COLO829 (cell line): ENCODE data around the gene B4GALNT4.
A peak's percentile ranks its signal among the peaks of the same experiment; 100 is the strongest.
"Not testable (repeated sequence)": the region's sequence is repeated elsewhere in the genome, so short reads cannot be mapped to it uniquely, and the experiment has no call there.

ENCODE experiments used
- DNase-seq: peaks from one replicate; pipeline ENCODE4 v3.0.0; 2012; ENCODE audit warnings: low spot score

Gene B4GALNT4

GRCh38 chr11:406796-407650 lies 37.7 kb downstream of the B4GALNT4 start:
- DNase-seq = peak; percentile 72

DNA sequence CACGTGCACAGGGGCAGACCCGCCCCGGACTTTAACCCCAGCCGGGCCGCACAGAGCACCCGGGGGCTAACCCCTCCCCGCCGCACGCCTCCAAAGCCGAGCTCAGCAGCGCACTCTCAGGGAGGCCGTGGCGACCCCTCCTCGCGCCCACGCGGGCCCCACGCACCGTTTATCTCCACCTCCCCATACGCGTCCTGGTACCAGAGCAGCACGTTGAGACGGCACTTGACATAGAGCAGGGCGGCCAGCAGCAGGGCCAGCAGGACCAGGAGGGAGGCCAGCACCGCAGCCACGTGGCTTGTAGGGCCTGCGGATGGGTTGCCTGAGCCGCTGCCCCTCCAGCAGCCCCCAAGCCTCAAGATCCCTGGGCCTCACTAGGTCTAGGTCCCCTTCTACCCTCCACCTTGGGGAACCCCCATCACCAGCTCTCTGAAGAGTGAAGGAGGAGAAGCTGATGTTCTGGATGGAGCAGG lies 38.4 kb downstream of the B4GALNT4 start:
- DNase-seq = no peak

GRCh38 chr11:408154-409007 lies 39.1 kb downstream of the B4GALNT4 start:
- DNase-seq = no peak

DNA sequence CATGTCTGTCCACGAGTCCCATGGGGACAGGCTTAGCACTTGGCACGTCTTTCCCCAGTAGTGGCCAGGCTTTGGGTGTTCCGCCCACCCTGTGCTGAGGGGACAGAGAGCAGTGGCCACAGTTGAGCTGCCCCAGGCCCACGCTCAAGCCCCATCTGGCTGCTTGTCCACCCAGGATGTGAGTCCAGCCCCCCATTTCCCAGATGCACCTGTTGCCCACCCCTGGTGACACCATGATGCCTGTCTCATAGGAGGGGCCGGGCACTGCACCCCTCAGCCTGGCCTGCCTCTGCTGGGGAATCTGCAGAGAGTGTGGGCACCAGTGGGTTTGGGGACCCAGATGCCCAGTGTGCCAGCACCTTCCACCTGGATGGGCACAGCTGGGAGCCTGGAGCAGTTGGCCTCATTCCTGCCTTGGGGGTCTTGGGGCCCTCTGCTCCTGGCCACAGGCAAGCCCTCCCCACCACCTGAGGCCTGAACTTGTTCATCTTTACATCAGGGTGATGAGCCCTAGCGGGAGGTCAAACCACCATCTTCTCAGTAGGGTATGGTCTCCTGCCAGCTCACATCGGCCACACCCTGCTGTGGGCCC lies 39.8 kb downstream of the B4GALNT4 start:
- DNase-seq = no peak

- DNase-seq = no peak
Observed at GRCh38 chr11:409600-410483, 40.5 kb downstream of the B4GALNT4 start.

DNA sequence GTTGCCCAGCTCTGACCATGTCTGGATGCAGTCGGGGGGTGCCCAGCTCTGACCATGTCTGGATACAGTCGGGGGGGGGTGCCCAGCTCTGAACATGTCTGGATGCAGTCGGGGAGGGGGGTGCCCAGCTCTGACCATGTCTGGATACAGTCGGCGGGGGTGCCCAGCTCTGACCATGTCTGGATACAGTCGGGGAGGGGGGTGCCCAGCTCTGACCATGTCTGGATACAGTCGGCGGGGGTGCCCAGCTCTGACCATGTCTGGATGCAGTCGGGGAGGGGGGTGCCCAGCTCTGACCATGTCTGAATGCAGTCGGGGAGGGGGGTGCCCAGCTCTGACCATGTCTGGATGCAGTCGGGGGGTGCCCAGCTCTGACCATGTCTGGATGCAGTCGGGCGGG lies 41.4 kb downstream of the B4GALNT4 start:
- not testable (repeated sequence) for DNase-seq

DNA sequence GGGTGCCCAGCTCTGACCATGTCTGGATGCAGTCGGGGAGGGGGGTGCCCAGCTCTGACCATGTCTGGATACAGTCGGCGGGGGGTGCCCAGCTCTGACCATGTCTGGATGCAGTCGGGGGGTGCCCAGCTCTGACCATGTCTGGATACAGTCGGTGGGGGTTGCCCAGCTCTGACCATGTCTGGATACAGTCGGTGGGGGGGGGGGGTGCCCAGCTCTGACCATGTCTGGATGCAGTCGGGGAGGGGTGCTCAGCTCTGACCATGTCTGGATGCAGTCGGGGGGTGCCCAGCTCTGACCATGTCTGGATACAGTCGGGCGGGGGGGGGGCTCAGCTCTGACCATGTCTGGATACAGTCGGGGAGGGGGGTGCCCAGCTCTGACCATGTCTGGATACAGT lies 42.2 kb downstream of the B4GALNT4 start:
- not testable (repeated sequence) for DNase-seq

DNA sequence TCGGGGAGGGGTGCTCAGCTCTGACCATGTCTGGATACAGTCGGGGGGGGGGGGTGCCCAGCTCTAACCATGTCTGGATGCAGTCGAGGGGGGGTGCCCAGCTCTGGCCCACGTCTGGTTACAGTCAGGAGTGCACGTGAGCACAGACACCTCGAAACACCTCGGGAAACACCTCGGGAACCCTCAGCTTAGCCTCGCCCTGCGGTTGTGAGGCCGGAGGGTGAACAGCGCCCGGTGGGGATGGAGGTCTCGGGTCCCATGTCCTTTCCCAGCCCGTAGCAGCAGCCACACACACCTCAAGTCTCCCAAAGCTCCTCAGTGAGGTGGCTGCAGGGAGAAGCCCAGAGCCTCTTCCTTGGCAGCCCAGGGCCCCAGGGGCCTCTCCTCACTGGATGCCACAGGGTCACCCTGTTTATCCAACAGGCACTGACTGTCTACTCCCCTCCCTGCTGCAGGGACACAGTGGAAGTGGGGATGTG lies 43.4 kb downstream of the B4GALNT4 start:
- DNase-seq = no peak

- no peak for DNase-seq
Observed at GRCh38 chr11:413120-414081, 44.1 kb downstream of the B4GALNT4 start.

DNA sequence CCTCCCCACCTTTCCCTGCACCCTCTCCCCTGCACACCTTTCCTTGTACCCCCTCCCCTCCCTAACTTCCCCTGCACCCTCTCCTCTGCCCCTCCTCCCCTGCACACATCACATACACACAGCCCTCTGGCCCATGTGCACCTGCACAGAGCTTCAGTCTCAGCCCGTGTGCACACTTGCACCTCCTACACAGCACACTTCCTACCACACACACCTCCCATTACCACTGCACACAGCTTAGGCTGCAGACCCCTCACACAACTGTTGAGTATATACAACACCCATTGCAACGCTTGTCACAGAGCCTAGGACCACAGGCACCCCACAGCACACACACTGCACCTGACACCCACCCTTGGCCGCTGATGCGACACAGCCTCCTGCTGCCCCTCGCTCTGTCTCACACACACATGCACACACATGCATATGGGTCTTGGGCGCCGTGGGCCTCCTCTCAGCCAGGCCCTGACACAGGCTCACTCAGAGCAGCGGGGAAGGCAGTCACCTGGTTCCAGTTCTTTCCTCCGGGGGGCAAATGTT lies 45.1 kb downstream of the B4GALNT4 start:
- DNase-seq = no peak

DNA sequence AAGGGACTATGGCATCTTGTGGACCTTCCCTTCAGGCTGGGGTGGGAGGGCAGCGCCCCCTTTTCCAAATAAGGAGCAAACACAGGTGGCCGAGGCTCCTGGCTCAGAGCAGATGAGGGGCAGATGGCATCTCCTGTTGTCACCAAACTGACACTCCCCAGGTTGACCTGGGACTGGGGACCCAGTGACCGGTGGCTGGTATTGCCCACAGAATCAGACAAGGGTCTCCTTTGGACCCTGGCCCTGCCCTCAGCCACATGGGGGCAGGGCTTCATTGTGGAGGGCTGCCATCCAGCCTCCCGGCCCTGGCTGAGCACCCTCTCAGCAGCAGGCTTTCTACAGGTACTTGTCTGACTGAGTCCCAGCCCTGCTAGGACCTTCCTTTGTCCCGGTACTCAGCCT lies 46.3 kb downstream of the B4GALNT4 start:
- DNase-seq = no peak

DNA sequence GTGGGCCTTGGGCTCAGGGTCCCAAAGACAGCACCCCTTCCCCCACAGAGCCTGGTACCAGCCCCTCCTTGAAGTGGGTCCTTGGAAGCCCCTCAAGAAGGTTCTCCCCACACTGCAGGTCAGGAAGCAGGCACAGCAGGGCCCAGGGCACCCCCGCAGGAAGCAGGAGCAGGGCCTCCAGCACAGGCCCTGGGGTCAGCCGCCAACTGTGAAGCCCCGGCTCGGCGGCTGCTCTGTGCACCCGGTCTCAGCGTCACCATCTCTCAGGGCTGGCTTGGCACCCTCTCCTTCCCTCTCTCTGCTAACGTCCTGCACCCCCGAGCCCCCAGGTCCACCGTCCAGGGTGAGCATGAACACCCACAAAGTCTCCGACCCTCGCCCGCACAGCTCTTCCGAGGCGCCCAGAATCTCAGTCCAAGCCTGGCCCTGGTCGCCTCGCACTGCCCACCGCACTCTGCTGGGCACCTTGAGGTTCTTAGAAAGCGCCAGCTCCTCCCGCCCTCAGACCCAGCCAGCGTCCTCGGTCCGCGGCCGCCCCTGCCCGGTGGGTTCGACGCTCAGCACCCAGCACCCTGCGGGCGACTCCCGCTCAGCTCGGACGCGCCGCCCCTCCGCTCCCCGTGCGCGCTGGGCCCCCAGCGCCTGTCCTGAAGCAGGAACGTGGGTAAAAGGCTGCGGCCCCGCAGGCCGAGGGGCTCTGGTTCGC lies 46.9 kb downstream of the B4GALNT4 start:
- DNase-seq = no peak

- DNase-seq = no peak
Observed at GRCh38 chr11:416757-417621, 47.7 kb downstream of the B4GALNT4 start.

DNA sequence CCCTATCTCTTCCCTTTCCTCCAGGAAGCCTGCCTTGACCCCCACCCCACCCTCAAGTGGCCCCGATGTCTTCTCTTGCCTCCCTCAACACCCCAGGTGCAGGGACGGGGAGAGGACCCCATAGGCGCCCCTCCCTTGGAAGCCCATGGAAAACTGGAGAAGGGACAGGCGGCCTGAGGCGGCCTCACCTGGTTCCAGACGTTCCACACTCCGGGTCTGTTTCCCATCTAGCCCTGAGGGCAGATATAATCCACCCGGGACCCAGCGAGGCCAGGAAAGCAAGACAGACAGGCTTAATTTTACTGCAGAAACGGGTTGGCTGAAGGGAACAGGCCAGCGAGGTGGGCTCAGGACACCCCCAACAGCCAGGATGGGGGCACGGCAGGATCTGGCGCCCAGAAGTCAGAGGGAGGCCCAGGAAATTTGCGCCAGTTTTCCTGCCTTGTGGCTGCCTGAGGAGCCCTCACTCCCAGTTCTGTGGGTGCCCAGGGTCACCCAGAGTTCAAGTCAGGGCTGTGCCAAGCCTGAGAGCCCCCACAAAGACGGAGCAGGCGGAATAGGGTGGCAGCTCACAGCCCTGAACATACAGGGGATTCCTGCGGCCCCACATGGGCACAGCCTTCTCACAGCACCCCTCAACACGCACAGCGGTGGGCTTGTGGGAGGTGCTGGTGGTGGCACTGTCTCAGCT lies 48.5 kb downstream of the B4GALNT4 start:
- no peak for DNase-seq

DNA sequence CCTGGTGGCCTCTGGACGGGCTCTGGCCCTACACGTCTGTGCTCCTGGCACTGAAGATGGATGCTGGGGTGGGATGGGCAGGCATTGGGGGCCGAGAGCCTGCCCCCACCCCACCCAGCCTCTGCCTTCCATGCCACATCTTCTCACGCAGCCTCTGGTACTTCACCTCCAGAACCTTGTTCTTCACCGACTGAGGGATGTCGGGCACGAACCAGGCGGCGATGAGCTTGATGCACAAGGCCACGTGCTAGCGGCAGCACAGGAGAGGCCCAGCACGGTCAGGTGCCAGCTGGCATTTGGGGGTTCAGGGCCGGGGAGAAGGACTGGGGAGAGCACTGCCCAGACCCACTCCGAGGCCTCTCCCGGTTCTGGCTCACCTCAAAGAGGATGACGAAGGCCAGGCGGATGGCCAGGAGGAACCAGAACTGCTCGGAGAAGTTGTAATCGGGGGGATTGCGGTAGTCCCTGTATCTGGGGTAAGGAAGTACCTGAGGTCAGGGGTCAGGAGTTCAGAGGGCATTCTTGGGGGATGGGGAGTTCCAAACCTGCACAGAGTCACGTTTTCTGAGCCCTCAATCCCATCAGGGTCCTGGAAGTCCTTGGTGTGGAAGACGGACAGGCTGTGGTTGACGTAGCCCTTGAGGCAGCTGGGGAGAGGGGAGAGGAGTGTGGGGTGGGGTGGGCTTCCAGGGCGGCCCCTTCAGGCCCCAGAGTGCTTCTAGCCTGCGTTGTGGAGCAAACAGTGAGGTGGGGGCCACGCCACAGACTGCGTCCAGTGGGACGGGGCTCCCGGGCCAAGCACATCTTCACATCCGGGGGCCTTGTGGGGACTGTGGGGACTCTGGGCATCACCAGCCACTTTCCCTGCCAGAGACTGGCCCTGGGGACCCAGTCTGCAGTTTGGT lies 49.3 kb downstream of the B4GALNT4 start:
- DNase-seq = no peak

DNA sequence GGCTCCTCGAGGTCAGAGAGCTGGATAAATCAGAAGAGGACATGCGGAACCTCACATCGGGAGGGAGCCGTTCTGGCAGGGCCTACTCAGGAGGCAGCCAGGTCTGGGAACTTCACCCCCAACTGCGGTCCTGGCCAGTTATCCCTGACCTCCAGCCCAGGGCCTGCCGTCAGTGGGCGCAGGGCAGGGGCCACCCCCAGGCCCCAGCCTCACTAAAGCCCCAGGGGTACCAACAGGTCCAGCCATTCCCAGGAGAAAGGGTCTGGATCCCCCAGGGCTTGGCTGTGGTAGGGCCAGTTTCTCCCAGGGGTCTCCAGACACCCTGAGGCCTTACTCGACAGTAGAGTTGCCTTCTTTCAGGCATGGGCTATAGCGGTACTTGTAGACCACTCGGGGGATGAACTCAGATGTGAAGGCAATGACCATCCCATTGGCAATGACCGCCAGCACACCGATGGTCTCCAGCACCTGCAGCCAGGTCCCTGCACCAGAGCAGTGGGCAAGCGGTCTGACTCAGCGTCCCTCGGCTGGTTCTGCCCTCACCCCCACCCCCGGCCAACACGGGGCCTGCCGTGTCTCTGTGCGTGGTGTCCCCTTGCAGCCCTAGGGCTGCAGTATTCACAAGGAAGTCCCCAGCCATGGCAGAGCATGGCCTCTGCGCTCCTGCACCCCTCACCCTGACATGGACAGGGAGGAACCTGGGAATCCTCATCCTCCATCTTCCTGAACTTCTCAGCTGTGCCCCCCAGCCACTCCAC lies 50.1 kb downstream of the B4GALNT4 start:
- DNase-seq = no peak
